Stimulated activated CD8-positive, alpha-beta memory T cell treated with anti-CD3 and anti-CD28 coated beads, Interleukin-7, amount 100 ng/mL, for 1 hour (primary cell): ENCODE measurements around the gene HTRA1.

Experiments used
- DNase-seq, 2 donors: peaks; one replicate each; pipeline ENCODE4 v3.0.0-alpha.2; 2020; ENCODE audit warnings: low read depth in 2 of 2

HTRA1 gene

GRCh38 chr10:122494833-122495232, 33.5 kb downstream of the HTRA1 start:
- DNase-seq, result no peak

GRCh38 chr10:122495406-122496340, 34.3 kb downstream of the HTRA1 start:
- DNase-seq, result no peak

GRCh38 chr10:122497241-122497640, 35.9 kb downstream of the HTRA1 start:
- no peak for DNase-seq

GRCh38 chr10:122498521-122498920, 37.2 kb downstream of the HTRA1 start:
- DNase-seq, result no peak

- DNase-seq, result no peak
Observed at GRCh38 chr10:122499012-122499411, 37.7 kb downstream of the HTRA1 start.

GRCh38 chr10:122499491-122499941, 38.2 kb downstream of the HTRA1 start:
- DNase-seq, result no peak

- DNase-seq, result no peak
Observed at GRCh38 chr10:122500194-122500593, 38.8 kb downstream of the HTRA1 start.

GRCh38 chr10:122500726-122501125, 39.4 kb downstream of the HTRA1 start:
- DNase-seq, result no peak

- DNase-seq, result no peak
Observed at GRCh38 chr10:122503012-122503411, 41.7 kb downstream of the HTRA1 start.

- no peak for DNase-seq
Observed at GRCh38 chr10:122503886-122504609, 42.7 kb downstream of the HTRA1 start.

GRCh38 chr10:122504610-122504950, 43.2 kb downstream of the HTRA1 start:
- no peak for DNase-seq

GRCh38 chr10:122505011-122505410, 43.7 kb downstream of the HTRA1 start:
- no peak for DNase-seq

- DNase-seq, result no peak
Observed at GRCh38 chr10:122505885-122506645, 44.7 kb downstream of the HTRA1 start.

- no peak for DNase-seq
Observed at GRCh38 chr10:122507616-122508015, 46.3 kb downstream of the HTRA1 start.

- DNase-seq, result no peak
Observed at GRCh38 chr10:122508021-122508420, 46.7 kb downstream of the HTRA1 start.

GRCh38 chr10:122509323-122509722, 48.0 kb downstream of the HTRA1 start:
- no peak for DNase-seq

- DNase-seq, result no peak
Observed at GRCh38 chr10:122510326-122510725, 49.0 kb downstream of the HTRA1 start.

GRCh38 chr10:122510736-122511135, 49.4 kb downstream of the HTRA1 start:
- no peak for DNase-seq

GRCh38 chr10:122513053-122513452, 51.7 kb downstream of the HTRA1 start:
- no peak for DNase-seq

GRCh38 chr10:122514045-122514840, 52.9 kb downstream of the HTRA1 start:
- DNase-seq, result no peak

GRCh38 chr10:122515022-122515424, 53.7 kb downstream of the HTRA1 start:
- no peak for DNase-seq
